ENCODE measurements around the gene HCN4. TPM values are rescaled to one million over a fixed set of nuclear protein-coding genes. Genes with fewer than 3 reads are reported as not detected.

Gene HCN4
- polyA plus RNA-seq, 3 donors from 2014 or later: not detected

DNA sequence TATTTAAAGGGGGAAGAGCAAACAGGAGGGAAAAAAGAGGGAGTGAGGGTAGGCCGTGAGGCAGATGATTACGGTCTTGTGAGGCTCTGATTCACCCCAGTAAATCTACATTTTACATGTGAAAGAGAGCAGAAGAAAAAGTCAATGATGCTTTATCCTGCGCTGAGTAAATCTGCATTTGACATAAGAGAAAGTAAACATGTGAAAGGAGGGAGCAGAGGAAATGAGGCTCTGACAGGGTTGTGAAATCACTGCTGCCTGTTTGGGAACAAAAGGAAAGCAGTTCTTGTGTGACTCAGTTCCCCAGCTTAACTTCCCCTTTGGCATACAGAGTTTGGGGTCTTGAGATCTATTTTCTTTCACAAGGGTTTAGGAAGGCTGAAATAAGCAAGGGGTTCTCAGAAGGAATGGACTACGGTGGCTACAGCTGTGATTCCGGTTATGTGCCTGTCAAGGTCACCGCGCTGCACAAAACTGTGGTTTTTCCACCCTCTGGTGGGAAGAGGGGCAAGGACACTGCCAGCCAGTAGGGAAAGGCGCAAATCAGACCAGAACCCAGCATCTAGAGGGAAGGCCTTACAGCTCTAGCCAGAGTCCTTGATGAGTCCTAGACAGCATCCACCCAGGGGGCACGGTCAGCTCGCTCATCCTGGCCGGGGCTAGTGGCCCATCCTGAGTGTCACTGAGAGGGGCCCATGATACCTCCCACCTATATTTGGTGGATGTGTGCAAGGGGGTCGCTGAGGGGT is 18.9 kb upstream of the HCN4 start:
- Mint-ChIP-seq H3K27ac (no peak overlapping the region), H3K36me3 (no peaks in the 10 kb centered on the region), H3K4me1 (no peaks in the 10 kb centered on the region), H3K4me3 (no peak overlapping the region), H3K9me3 (no peaks in the 10 kb centered on the region), H3K27me3 (ENCODE audit: low read depth in 3 of 3) (peaks cover 4 to 13% (median 8%) of the 10 kb centered on the region in 3 donors)
- DNase-seq: no peak

DNA sequence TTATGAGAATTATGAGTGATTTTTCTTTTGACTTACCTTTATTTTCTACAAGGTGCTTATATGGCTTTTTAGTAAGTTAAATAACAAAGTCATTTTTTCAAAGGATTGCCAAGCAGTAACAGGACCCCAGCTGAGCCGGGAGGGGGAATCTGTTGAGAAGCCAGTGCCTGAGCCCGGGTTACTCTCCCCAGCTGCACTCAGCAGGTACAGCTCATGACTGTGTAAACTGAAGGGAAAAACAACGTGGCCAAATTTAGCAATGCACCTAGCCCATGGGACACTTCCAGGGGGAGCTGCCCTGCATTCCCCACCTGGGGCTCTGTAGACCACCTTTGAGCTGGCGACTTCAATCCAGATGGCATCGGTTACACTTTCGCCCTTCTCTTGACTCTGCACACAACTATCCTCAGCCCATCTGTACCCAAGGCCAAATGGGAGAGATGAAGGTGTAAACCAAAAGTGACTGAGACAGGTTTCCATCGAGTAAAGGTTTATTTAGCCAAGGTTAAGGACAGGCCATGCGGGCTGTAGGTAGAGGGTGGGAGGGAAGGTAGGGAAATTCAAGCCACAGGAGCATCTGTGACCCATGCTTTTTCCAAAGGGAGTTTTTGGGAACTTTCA is 18.2 kb upstream of the HCN4 start:
- peaks cover 4 to 14% (median 8%) of the 10 kb centered on the region in 3 donors for H3K27me3 Mint-ChIP-seq (ENCODE audit: low read depth in 3 of 3)
- DNase-seq: no peak
- H3K4me1 Mint-ChIP-seq: no peaks in the 10 kb centered on the region
- no peak overlapping the region for H3K27ac Mint-ChIP-seq
- no peak overlapping the region for H3K4me3 Mint-ChIP-seq
- H3K36me3 Mint-ChIP-seq: no peaks in the 10 kb centered on the region
- no peaks in the 10 kb centered on the region for H3K9me3 Mint-ChIP-seq

DNA sequence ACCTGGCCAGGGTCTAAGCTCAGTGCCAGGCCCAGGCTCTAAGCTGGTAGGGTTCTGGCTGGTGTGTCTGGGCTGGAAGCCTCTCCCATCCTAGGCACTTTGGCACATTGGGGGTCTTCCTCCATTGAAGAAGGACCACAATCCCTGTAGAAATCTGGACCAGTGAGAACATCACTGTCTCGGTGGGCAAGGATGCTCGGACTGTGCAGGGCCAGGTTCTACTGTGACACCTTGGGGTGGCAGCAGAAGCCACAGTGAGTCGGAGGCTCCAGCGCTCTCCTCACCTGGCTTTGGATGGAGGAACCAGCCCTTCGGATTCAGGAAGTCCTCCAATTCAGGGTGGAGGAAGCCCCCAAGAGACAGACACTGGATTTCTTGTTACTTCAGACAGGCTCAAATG is 17.5 kb upstream of the HCN4 start:
- peaks cover 0 to 7% (median 2%) of the 10 kb centered on the region in 6 donors for H3K9me3 Mint-ChIP-seq
- no peak overlapping the region for H3K4me3 Mint-ChIP-seq
- DNase-seq: no peak
- peaks cover 6 to 14% (median 9%) of the 10 kb centered on the region in 3 donors for H3K27me3 Mint-ChIP-seq (ENCODE audit: low read depth in 3 of 3)
- peaks cover 0 to 4% (median 4%) of the 10 kb centered on the region in 3 donors for H3K36me3 Mint-ChIP-seq
- no peak overlapping the region for H3K27ac Mint-ChIP-seq
- H3K4me1 Mint-ChIP-seq: no peaks in the 10 kb centered on the region

DNA sequence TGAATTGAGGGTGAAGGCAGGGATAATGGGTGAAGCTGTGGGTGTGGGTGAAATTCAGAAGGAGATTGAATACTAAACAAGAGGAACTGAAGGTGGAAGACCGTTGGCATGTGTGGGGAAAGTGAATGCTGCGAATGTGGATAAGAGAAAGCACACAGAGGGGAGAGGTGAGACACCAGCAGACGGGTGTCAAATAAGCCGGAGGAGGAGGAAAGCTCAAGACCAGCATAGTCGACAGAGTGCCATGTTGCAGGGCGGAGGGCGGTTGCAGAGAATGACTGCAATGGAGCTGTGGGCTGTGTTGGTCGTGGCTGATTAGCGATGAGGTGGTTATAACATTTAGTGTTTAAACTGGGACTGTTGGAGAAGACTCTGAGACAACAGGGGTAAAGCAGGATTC is 16.4 kb upstream of the HCN4 start:
- no peak for DNase-seq
- no peak overlapping the region for H3K4me3 Mint-ChIP-seq
- no peak overlapping the region for H3K27ac Mint-ChIP-seq
- peaks cover 7 to 17% (median 12%) of the 10 kb centered on the region in 3 donors for H3K27me3 Mint-ChIP-seq (ENCODE audit: low read depth in 3 of 3)
- H3K4me1 Mint-ChIP-seq: no peaks in the 10 kb centered on the region
- peaks cover 0 to 8% (median 4%) of the 10 kb centered on the region in 3 donors for H3K36me3 Mint-ChIP-seq
- H3K9me3 Mint-ChIP-seq: peaks cover 0 to 18% (median 4%) of the 10 kb centered on the region in 6 donors

DNA sequence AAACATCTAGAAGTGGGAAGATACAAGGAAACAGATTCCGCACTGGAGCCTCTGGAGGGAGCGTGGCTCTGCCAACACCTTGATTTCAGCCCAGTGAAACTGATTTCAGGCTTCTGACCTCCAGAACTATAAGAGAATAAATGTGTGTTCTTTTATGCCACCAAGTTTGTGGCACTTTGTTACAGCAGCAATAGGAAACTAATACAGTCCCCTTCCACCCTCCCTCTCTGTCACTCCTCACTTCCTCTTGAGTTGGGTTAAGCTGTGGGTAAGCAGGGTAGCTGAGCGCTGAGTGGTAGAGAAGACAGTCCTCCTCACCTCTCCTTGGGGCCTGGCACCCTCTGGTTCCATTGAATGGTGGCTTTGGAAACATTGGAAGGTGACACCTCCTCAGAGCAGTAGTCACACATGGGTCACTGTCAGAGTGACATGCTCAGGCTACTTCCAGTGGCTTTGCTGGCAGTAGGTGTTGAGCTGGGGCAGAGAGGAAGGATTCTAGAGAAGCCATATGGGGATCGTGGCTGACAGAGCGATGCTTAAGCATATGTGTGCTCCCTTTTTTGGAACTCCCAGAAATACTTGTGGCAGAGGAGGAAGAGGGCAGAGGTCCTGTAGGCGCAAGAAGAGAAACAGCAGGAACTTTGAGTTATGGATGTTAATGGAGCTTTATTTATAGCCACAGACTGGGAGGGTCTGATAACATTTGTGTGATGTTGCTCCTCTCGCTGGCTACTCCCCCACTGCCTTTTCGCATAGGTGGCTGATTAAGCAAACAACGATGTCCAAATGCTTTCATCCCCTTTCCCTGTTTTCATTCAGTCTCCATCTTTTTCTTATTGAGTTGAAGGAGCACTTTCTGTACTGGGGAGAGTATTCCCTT is 14.8 kb upstream of the HCN4 start:
- Mint-ChIP-seq H3K27me3 (ENCODE audit: low read depth in 3 of 3) (peaks cover 11 to 17% (median 12%) of the 10 kb centered on the region in 3 donors), H3K4me3 (no peak overlapping the region), H3K36me3 (peaks cover 0 to 8% (median 4%) of the 10 kb centered on the region in 3 donors), H3K27ac (no peak overlapping the region), H3K9me3 (peaks cover 0 to 19% (median 4%) of the 10 kb centered on the region in 6 donors), H3K4me1 (no peaks in the 10 kb centered on the region)
- DNase-seq: no peak

DNA sequence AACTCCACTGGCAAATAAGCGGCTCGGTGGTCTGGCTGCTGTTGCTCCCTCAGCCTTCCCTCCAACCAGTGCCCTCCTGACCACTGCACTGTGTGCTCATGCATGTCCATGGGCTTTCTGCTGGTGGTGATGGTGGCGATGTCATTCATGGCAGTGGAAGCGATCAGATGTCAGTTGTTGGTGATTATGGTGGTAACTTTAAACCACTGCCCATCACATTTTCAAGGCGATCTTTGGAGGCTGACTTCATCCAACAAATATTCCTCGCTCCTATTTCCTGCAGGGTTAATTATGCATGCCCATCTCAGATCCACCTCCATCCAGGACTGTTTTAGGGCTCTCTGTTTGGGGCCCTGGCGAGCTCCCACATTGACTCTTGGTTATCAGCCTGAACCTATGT is 13.4 kb upstream of the HCN4 start:
- no peak for DNase-seq
- Mint-ChIP-seq H3K27me3 (ENCODE audit: low read depth in 3 of 3) (peaks cover 11 to 16% (median 13%) of the 10 kb centered on the region in 3 donors), H3K36me3 (peaks cover 0 to 8% (median 4%) of the 10 kb centered on the region in 3 donors)

DNA sequence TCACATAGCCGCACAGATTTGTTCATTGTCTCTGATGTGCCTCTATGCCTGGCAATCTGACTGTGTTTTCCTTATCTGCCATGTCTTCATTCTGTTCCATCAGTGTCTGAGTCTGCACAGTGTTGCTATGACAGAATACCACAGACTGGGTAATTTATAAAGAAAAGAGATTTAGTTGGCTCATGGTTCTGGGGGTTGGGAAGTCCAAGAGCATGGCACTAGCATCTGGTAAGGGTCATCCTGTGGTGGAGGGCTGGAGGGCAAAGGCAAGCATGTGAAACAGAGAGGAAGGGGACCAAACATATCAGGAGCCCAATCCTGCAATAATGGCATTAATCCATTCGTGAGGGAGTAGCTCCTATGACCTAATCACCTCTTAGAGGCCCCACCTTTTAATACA is 11.9 kb upstream of the HCN4 start:
- no peaks in the 10 kb centered on the region for H3K4me1 Mint-ChIP-seq
- H3K27me3 Mint-ChIP-seq (ENCODE audit: low read depth in 3 of 3): peaks cover 11 to 16% (median 15%) of the 10 kb centered on the region in 3 donors
- DNase-seq: no peak
- no peak overlapping the region for H3K27ac Mint-ChIP-seq
- H3K36me3 Mint-ChIP-seq: peaks cover 0 to 8% (median 4%) of the 10 kb centered on the region in 3 donors
- H3K4me3 Mint-ChIP-seq: no peak overlapping the region
- peaks cover 0 to 19% (median 4%) of the 10 kb centered on the region in 6 donors for H3K9me3 Mint-ChIP-seq

More for the DNA sequence above, 13.4 kb upstream of the HCN4 start:
- H3K4me3 Mint-ChIP-seq: no peak overlapping the region
- peaks cover 0 to 19% (median 4%) of the 10 kb centered on the region in 6 donors for H3K9me3 Mint-ChIP-seq
- no peaks in the 10 kb centered on the region for H3K4me1 Mint-ChIP-seq
- H3K27ac Mint-ChIP-seq: no peak overlapping the region

DNA sequence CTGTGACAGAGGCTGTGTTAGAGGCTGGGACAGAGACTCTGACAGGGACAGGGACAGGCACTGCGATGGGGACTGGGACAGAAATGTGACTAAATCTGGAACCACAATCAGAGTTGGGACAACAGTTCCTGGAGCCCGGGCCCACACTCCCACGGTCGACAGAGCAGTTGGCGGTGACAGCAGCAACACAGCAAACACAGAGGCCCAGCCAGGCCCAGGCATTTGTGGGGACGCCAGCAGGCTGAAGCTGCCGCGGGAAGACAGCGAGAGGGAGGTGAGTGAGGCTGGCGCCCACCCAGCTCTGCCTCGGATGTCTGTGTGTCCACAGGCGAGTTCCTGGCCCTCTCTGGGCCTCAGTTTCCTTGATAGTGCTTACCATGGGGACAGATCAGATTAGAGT is 9.3 kb upstream of the HCN4 start:
- Mint-ChIP-seq H3K9me3 (peaks cover 0 to 19% (median 4%) of the 10 kb centered on the region in 6 donors), H3K4me1 (no peaks in the 10 kb centered on the region), H3K36me3 (peaks cover 0 to 8% (median 4%) of the 10 kb centered on the region in 3 donors), H3K4me3 (no peak overlapping the region), H3K27ac (no peak overlapping the region), H3K27me3 (ENCODE audit: low read depth in 3 of 3) (peaks cover 6 to 15% (median 7%) of the 10 kb centered on the region in 3 donors)
- DNase-seq: no peak

DNA sequence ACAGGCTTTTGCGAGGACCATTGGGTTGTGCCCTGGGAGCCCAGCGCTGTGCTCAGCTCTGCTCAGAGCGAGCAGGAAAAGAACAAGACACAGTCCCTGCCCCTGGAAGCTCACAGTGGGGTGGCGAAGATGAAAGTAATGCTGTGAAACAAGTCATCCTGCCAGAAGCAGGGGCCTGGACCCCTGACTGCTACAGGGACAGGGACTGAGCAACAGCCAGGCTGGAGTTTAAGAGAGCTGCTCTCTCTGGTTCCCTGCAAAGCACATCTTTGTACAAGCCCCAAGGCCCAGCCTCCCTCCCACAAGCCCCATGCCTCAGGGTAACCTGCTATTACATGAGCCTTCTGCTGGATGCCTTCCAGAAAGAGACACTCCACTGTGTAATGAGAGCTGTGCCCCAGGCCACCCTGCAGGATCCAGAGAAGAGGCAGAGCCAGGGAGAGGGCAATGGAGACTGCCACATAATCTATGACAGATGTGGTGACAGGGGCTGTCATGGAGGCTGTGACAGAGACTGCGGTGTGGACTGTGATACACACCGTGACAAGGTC is 7.1 kb upstream of the HCN4 start:
- Mint-ChIP-seq H3K4me1 (no peaks in the 10 kb centered on the region), H3K9me3 (peaks cover 0 to 7% (median 0%) of the 10 kb centered on the region in 6 donors), H3K4me3 (no peak overlapping the region), H3K27ac (no peak overlapping the region), H3K27me3 (ENCODE audit: low read depth in 3 of 3) (peaks cover 3 to 19% (median 6%) of the 10 kb centered on the region in 3 donors), H3K36me3 (no peaks in the 10 kb centered on the region)
- no peak for DNase-seq

DNA sequence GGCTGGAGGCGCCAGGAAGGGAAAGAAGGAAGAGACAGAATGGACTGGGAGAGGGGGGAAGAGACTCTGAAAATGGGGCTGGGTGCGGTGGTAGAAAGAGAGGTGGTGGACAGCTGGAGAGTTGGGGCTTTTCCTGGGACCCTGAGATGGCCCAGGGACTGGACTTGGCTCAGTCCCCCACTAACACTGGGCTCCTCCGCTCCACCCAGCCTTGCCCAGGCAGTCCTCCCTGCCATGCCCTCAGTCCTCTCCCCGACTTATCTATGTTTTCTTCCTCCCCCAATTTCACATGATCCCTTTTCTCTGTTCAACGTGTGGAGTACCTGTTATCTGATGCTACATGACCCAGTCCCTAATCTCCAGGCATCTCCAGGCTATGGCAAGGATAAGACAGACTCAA is 6.3 kb upstream of the HCN4 start:
- Mint-ChIP-seq H3K9me3 (no peaks in the 10 kb centered on the region), H3K27me3 (ENCODE audit: low read depth in 3 of 3) (peaks cover 7 to 26% (median 15%) of the 10 kb centered on the region in 3 donors), H3K4me3 (no peak overlapping the region), H3K36me3 (no peaks in the 10 kb centered on the region), H3K27ac (no peak overlapping the region), H3K4me1 (no peaks in the 10 kb centered on the region)
- DNase-seq: no peak

DNA sequence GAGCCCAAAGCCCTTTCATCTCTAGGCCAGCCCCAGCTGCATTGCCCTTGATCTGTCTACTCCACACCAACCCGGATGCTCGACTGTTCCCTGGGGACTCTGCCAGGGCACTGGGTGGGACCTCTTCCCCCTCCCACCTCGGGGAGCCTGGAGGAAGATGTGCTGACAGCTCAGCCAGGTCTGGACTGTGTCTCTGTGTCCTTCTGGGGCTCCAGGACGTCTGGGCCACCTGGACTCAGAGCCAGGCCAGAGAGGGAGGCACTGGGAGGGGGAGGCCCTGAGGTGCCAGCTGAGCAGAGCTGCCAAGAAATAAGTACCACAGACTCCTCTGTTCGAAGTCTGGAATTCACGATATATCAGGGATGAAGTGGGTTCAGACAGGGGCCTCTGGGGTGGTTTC is 5.8 kb upstream of the HCN4 start:
- H3K27ac Mint-ChIP-seq: no peak overlapping the region
- no peaks in the 10 kb centered on the region for H3K36me3 Mint-ChIP-seq
- H3K4me3 Mint-ChIP-seq: no peak overlapping the region
- H3K4me1 Mint-ChIP-seq: no peaks in the 10 kb centered on the region
- DNase-seq: no peak
- peaks cover 11 to 30% (median 16%) of the 10 kb centered on the region in 3 donors for H3K27me3 Mint-ChIP-seq (ENCODE audit: low read depth in 3 of 3)
- no peaks in the 10 kb centered on the region for H3K9me3 Mint-ChIP-seq

DNA sequence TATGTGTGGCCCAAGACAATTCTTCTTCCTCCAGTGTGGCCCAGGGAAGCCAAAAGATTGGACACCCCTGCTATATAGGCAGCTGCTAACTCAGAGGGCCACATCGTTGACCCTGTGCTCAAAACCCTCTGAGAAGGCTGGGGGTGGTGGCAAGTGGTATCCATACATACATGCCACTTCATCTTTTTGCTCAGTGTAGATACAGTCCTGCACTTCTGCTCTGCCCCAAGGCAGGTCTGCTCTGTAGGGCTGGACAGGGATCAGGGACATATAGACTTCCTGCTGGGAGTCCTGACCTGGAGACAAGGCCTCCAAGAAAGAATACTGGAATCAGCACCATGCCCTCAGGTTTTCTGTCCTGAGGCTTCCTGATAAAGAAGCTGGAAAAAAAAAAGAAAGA is 4.5 kb upstream of the HCN4 start:
- DNase-seq: no peak
- Mint-ChIP-seq H3K4me1 (no peaks in the 10 kb centered on the region), H3K27me3 (ENCODE audit: low read depth in 3 of 3) (peaks cover 12 to 30% (median 13%) of the 10 kb centered on the region in 3 donors), H3K9me3 (no peaks in the 10 kb centered on the region), H3K4me3 (no peak overlapping the region), H3K27ac (no peak overlapping the region), H3K36me3 (no peaks in the 10 kb centered on the region)

DNA sequence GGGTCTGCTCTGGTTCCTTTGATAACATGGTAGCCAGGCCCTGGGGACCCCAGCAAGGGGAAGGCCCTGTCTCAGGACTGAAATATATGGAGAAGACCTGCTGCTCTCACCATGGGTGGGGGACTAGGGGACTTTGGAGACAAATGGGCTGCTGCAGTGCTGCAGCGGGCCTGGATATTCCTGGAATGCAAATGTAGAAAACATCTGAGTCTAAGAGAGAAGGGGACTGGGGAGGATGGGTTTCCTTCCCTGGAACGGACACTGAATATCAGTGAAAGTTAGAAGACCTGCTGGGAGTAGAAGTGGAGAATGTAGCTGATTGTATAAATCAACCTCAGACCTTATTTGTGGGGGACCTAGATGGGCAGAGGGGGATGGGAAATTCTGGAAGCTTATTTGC is 3.1 kb upstream of the HCN4 start:
- Mint-ChIP-seq H3K27me3 (ENCODE audit: low read depth in 3 of 3) (peaks cover 12 to 23% (median 13%) of the 10 kb centered on the region in 3 donors), H3K36me3 (no peaks in the 10 kb centered on the region), H3K9me3 (no peaks in the 10 kb centered on the region), H3K4me1 (no peaks in the 10 kb centered on the region), H3K4me3 (no peak overlapping the region), H3K27ac (no peak overlapping the region)
- DNase-seq: no peak
